IPS-11a (cell line): Measurements from ENCODE around the gene NPAS2.

ENCODE experiments used
- H3K4me3 ChIP-seq: one replicate; pipeline ENCODE4 v1.5.1; 2013; ENCODE audit warnings: low read depth, low read length, control low read depth

NPAS2 gene

DNA sequence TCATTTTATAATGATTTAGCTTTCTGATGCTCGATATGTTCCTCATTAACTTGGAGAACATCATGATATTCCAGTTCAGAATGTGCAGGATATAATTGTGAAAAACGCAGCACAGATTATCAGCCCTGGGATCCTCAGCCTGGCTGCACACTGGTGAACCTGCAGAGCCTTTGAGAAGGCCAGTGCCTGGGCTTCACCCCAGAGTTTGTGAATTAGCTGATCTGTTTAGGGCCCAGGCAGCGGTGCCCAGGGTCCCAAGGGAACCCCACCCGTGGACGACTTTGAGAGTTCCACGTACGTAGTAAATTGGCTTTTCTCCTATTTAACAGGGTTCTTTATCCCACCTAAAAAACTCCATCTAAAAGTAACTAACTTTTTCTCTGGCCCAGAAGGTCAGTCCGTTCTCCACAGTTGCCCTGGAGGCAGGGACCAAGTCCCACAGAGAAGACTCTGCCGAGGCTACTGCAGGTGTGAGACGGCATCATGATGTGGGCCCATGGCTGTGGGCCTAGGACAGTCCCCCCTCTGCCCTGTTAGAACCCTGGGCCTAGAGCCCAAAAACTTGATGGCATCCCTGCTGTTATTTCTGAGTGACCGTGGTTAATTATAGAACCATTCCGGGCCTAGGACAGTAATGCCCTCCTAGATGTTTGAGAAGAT is 142.6 kb downstream of the NPAS2 start:
- H3K4me3 ChIP-seq = no peak overlapping the region

DNA sequence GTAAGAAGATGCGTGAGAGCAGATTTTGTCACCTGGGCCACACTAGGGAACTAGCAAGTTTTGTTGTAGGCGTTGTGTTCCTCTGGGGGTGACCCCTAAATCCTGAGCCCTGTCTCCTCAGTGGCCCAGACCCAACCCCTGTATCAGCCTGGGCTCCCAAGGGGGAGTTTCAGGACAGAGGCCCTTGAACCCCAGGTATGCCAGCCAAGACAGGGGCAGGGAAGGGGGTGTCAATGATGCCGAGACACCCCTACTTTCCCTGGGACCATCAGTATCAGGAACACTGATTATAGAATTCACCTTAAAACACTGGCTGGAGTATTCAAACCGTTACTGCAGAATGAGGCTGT is 143.1 kb downstream of the NPAS2 start:
- H3K4me3 ChIP-seq = no peak overlapping the region

DNA sequence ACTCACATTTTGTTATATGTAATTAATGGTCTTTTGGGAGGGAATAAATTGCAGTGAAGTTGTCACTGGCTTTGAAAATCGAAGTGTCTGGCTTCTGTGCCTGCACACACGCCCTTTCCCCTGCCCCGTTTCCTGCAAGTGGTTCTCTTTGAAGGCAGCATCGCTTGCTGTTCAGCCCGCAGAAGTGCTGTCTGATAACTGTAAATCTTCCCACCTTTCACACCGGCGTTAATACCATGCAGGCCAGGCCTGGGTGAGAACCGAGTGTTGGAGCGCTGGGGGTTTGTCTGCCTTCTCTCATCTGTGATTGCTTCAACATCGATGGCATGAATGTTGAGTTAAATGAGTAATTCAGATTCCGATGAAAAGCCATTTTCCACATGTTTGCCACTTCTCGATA is 144.3 kb downstream of the NPAS2 start:
- no peak overlapping the region for H3K4me3 ChIP-seq

DNA sequence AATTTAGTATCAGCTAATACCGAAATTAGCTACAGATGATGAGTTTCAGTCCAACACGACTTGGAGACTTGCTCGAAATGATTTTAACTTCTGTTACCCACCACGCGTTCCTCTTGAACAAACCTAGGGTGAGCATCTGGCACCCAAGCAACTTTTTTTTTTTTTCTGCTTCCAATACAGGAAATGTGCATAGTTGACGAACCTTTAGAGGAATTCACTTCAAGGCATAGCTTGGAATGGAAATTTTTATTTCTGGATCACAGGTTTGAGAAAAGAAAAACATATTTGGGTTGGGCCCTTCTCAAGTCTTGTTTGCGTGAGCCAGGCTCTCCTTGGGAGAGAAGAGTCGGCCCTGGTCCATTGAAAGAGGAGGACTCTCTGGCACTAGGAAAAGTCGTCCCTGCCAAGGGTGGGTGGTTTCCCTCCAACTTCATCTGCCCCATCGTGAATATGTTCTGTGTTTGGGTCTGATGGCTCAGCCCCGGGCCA is 144.8 kb downstream of the NPAS2 start:
- no peak overlapping the region for H3K4me3 ChIP-seq

DNA sequence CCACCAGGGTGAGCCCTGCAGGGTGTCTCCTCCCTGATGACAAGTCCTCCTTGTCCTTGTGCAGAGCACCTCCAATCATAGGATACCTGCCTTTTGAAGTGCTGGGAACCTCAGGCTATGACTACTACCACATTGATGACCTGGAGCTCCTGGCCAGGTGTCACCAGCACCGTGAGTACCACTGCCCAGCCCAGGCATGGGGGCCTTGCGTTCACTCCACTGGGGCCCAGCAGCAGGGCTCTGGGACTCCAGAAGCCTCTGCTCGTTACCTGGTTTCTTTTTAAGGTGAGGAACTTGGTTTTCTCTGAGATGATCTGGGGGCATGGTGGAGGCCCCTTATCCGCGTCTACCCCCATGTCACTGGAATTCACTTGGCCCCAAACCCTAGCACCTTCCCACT is 145.7 kb downstream of the NPAS2 start:
- no peak overlapping the region for H3K4me3 ChIP-seq

DNA sequence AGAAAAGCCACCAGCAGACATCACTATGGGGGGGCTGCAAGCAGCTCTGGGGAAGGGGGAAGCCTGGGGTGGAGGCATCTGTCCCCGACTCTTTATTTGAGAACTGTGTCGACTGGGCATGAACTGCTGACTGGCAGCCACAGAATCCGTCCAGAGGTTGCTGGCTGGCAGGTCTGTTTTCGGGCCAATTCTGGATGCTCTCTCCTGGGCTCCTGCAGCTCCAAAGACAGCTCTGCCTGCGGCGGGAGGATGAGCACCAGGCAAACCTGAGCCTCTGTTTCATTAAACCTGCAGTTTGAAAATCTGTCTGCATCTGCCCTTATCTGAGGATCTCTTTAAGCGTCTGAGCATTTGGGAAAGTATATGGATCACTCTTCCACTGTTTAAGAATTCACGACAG is 147.8 kb downstream of the NPAS2 start:
- H3K4me3 ChIP-seq = no peak overlapping the region

DNA sequence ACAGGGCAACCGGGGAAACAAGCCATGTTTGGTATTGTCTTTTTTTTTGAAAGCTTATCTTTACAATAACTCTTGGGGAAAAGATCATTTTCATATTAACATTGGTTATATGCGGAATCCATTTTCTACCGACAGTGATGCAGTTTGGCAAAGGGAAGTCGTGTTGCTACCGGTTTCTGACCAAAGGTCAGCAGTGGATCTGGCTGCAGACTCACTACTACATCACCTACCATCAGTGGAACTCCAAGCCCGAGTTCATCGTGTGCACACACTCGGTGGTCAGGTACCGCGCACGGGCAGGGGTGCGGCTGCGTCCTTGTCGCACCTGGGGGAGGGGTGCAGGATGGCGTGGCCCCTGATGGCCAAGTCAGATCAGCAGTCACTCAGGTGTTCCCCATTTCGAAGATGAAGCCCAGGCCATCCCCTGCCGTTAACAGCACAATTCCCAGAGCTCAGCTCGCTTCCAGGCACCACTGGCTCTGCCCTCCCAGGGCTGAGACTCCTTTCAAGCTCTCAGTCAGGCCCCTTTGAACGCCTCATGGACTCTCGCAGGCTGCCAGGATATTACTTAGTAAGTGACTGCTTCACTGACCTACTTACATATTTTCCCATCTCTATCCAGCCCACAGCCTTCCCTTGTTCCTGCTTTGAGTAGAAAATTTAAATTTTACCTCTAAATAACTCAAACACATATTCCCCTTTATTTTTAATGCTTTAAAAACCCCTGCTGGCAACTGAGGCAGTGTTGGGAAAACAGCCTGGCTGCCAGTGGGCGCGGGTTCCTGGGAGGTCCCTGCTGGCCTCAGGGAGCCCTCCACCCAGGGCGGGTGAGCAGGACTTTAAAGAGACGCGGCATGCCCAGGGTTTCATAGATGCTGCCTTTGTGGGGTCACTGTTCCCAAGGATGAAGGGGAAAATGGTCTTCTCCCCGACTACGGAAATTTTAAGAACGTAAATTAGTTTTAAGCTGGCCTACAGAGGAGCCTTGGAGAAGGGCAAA is 148.5 kb downstream of the NPAS2 start:
- H3K4me3 ChIP-seq = no peak overlapping the region

DNA sequence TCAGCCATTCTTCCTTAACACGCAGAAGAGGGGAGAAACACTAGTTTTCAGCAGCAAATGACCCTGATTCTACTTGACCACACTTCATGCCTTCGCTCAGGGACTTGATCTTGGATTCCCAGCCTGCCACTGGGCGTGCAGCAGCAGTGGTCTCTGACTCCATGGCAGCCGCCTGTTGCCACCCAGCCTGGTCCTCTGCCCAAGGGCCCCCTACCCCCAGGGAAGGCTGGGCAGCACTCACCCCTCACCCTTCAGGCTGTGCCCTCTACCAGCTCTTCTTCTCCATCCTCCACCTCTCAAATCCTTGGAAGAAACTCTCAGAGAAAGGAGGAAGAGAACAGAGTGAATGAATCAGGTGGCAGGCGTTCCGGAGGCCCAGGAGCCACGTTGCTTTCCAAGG is 150.1 kb downstream of the NPAS2 start:
- H3K4me3 ChIP-seq = no peak overlapping the region

DNA sequence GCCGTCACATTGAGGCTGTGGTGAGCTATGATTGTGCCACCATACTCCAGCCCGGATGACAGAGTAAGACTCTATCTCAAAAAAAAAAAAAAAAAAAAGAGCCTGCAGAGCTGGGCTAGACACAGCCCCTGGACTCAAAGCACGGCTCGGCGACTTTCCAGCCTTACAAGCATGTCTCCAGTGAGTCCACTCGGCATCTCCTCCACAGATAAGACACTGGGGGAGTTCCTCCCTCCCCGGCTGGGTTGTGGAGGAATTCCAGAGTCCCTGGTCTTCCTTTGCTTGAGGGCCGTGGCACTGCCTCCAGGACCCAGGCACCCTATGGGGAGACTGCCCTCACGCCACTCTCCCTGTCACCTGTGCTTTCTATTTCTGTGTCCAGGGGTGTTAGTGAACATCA is 151.3 kb downstream of the NPAS2 start:
- H3K4me3 ChIP-seq = no peak overlapping the region

DNA sequence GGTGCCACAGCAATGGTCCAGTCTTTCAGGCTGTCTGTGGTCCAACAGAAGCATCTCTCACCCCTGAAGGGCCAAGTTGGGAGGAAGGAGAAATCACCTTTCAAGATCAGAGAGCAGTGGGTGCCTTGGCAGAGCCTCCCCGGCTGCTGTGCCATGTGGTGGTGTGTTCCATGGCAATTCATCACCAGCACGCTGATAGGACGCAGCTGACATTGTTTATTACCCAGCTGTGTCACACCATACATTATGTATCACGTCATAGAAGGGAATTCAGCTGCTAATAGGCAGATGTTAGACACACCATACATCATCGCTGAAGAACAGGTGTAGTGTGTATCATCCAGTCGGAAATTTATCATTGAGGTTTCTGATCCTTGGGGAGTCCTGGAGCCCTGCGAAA is 152.5 kb downstream of the NPAS2 start:
- H3K4me3 ChIP-seq = no peak overlapping the region

DNA sequence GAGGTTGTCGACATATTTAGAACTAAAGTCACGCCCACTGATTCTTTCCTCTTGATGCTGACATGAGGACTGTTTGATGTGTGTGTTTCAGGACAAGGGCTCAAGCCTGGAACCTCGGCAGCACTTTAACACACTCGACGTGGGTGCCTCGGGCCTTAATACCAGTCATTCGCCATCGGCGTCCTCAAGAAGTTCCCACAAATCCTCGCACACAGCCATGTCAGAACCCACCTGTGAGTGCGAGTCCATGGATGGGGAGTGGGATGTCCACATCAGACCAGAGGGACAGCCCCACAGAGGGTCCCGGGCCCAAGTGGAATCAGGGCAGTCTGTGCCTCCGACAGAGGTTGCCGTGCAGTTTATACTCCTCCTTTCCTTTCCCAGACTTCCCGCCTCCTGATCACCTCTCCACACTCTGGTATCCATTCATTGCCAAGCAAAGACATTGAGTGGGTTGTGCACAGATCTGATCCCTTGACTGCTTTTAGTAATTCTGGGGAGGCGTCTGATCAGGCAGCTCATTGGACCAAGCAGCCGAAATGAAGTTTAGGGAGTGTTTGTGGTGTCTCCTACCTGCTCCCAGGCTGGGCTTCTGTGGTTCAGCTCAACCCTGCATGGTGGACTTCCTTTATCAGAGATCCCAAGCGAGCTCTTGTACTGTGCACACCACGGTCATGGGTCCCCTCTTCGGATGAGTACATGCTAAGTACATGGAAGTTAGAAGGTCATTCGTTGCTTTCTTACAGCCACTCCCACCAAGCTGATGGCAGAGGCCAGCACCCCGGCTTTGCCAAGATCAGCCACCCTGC is 155.0 kb downstream of the NPAS2 start:
- H3K4me3 ChIP-seq = no peak overlapping the region

DNA sequence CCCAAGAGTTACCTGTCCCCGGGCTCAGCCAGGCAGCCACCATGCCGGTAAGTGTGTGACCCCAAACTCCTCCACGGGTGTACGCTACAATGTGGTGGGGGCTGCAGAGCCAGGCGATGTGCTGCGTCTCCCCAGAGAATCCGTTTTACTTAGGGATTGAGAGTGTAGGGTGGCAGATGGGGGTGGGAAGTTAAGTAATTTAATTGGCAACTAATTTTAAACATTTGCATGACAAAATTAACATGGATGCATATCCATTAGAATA is 155.5 kb downstream of the NPAS2 start:
- no peak overlapping the region for H3K4me3 ChIP-seq

DNA sequence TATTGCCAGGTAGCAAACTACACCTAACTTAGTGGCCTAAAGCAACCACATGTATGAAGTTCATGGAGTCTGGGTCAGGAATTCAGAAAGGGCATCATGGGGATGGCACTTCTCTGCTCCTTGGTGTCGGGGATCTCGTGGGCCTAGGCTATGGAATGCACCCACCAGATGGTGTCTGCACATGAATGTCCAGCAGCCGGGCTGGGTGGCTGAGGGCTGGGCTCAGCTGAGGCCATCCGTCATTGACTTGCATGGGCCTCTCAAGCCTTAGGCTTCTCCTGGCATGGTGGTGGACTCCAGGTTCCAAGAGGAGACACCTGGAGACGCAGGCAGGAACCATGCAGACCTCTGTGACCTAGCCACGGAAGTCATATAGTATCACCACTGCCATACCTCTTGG is 156.1 kb downstream of the NPAS2 start:
- H3K4me3 ChIP-seq = no peak overlapping the region

DNA sequence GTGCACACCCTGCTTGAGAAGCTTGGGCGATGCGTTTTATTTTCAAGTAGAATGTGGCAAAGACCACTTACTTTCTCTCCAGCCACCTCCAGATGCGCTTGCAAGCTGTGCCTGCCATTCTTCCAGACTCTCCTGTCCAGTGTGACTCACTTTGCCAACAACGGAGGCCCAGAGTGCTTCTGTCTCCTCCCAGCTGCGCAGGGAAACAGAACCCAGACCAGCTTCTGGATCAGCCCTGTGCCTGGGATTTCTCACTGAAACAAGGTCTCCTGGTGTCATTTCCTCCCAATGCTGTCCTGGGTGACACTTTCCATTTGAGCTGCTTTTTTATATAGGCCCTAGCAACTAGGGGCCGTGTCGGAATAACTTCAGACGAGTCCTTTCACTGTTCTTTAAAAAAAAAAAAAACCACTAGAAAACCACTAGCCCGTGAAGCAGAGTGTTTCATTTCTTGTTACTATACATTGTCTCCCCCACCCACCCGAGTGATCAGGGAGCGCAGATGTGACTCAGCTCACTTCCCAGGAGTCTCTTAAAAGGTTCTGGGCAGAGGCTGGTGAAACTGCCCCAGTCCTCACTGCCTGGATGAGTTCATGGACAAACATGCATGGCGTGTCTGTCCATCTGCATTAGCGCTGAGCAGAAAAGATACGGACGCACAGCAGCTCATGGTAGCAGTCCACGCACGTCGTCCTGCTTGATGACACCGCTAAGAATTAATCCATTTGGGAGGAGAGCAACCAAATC is 156.9 kb downstream of the NPAS2 start:
- no peak overlapping the region for H3K4me3 ChIP-seq

DNA sequence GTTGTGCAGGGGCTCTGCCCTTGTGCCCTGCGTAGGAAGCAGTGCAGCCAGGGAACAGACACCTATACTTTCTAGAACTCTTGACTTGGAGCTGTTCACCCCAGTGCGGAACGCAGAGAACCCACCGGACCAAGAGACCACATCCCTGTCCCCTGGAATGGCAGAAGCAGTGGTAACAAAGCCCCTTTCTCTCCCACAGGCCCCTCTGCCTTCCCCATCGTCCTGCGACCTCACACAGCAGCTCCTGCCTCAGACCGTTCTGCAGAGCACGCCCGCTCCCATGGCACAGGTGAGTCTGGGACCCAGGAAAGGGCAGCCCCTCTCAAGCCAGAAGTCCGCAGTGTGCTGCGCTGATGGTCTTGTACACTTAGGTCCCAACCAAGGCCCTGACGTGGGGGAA is 157.6 kb downstream of the NPAS2 start:
- no peak overlapping the region for H3K4me3 ChIP-seq

DNA sequence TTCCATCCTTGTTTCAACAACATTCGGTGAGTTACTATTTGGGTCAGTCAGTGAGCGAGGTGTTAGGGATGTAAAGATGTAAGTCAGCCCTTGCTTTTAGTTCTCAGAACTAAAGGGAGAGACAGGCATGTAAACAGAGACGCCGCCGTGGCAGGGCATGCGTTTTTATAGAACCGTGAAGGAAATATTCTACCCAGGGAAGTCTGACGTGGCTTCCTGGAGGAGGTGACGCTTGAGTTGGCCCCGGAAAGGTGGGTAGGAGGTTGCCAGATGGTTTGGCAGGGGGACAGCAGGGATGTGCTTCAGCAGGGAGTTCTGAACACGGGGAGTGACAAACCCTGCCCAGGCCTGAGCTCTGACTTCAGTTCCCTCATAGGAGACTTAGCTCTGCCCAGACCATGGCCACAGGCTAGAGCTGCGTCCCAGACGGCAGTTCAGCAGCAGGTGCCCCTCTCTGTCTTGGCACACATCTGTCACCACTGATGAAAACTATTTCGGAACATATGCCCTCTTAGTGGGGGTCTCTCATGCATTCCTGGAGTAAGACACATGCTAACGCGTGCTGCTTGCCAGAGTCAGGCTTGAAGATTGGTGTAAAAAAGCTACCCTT is 158.7 kb downstream of the NPAS2 start:
- no peak overlapping the region for H3K4me3 ChIP-seq

DNA sequence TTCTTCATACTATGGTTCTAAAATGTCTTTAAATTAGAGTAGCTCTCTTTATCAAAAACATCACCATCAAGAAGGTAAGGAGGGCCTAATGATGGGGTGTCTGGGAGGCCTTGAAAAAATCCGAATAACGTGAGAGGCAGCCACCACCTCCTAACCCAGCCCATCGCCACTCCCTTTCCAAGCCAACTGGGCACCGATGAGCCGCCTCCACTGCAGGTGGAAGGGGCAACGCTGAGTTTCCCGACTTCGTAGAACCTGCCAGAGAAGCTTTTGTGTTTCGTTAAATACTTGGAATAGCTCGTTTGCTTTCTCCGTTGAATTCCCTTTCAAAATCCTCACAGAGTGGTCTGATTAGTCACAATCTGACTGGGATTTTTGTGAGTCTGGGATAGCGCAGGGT is 160.1 kb downstream of the NPAS2 start:
- H3K4me3 ChIP-seq = no peak overlapping the region

DNA sequence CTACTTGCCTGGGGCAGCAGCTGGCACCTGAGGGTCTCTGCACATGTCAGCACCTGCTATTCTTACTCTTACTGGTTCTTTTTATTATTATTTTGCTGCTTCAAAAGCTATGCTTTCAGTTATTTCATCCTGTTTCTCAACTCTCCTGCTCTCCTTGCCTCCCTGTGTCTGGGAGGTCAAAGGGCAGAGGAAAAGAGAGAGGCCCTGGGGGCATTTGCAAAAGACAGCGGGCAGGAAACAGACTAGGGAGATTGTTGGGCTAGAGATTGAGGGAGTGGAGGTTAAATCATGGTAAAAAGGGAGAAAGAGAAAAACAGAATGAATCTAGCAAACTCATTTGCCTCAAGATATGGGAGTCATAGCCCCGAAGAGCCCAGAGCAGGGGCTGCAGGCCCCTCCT is 161.1 kb downstream of the NPAS2 start:
- no peak overlapping the region for H3K4me3 ChIP-seq

DNA sequence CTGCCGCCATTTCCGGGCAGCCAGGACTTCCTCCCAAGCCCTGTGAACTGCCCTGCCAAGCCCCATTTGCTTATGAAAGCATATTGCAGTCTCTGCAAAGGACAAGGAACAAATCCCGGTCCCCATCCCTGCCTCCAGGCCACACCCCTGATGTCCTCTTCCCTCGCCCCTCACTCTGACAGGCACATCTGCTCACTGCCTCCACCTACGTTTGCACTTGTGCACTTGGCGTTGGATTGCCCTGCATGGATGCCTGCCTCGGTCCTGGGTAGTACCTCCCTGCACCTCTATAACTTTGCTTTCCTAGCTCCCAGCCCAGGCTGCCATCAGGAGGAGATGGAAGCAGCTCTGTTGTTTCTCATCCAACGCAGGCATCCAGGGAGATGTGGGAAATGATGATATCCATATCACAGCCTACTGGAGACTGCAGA is 162.5 kb downstream of the NPAS2 start:
- no peak overlapping the region for H3K4me3 ChIP-seq

DNA sequence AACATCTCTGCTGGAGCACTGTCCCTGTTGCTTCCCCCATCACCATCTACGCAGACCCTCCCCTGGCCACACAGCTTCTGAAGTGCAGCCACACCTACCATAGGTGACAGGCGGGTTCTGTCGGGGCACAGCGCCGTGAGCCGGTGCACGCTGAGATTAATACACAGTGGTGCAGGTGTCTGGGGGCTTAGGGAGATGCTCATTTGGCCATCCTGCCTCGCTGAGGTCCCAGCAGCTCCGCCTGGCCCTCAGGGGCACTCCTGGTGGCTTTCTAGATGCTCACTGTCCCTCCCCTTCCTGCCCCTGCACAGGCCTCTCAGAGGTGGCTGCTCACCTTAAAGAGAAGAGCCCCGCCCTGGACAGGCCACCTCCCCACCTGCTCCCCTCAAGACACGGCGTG is 163.3 kb downstream of the NPAS2 start:
- no peak overlapping the region for H3K4me3 ChIP-seq
